ENCODE results near the gene MRNIP. TPM values are rescaled to one million over a fixed set of nuclear protein-coding genes. Genes with fewer than 3 reads are reported as not detected.
A peak's percentile ranks its signal among the peaks of the same experiment; 100 is the strongest.

Gene MRNIP
- 10 to 100 TPM; 28.4 to 50.3 (median 33.7) TPM for polyA plus RNA-seq (ENCODE audit: insufficient read length in 4 of 4)

- peak; percentile 83 to 90 (median 87) for DNase-seq (ENCODE audit: low read depth in 4 of 4, low spot score in 3 of 4)
These were observed at the start of gene MRNIP for GRCh38 chr5:179858586-179859427. Gene MRNIP (minus strand): TSS chr5:179858817. CDS start chr5:179858796, 21 bp downstream.

- DNase-seq (ENCODE audit: low read depth in 4 of 4, low spot score in 3 of 4), result peak; percentile 14 to 58 (median 50)
These were observed 49.1 kb upstream of the MRNIP start, which contains the start of gene TBC1D9B for GRCh38 chr5:179907556-179908324. Gene TBC1D9B (minus strand): TSS chr5:179907897. CDS start chr5:179907821, 76 bp downstream.

- peak in 1 of 4 donors; percentile 8 for DNase-seq (ENCODE audit: low read depth in 4 of 4, low spot score in 3 of 4)
These were observed 48.4 kb upstream of the MRNIP start for GRCh38 chr5:179906795-179907555.

GRCh38 chr5:179906294-179906794 is 47.7 kb upstream of the MRNIP start:
- no peak for DNase-seq (ENCODE audit: low read depth in 4 of 4, low spot score in 3 of 4)

GRCh38 chr5:179905161-179905560 is 46.5 kb upstream of the MRNIP start:
- DNase-seq (ENCODE audit: low read depth in 4 of 4, low spot score in 3 of 4), result no peak

- no peak for DNase-seq (ENCODE audit: low read depth in 4 of 4, low spot score in 3 of 4)
These were observed 46.0 kb upstream of the MRNIP start for GRCh38 chr5:179904463-179905160.

- no peak for DNase-seq (ENCODE audit: low read depth in 4 of 4, low spot score in 3 of 4)
These were observed 44.1 kb upstream of the MRNIP start for GRCh38 chr5:179902763-179903158.

GRCh38 chr5:179901915-179902762 is 43.5 kb upstream of the MRNIP start:
- no peak for DNase-seq (ENCODE audit: low read depth in 4 of 4, low spot score in 3 of 4)

GRCh38 chr5:179901462-179901861 is 42.8 kb upstream of the MRNIP start:
- DNase-seq (ENCODE audit: low read depth in 4 of 4, low spot score in 3 of 4), result no peak

- no peak for DNase-seq (ENCODE audit: low read depth in 4 of 4, low spot score in 3 of 4)
These were observed 42.1 kb upstream of the MRNIP start for GRCh38 chr5:179900711-179901110.

GRCh38 chr5:179900206-179900605 is 41.6 kb upstream of the MRNIP start:
- no peak for DNase-seq (ENCODE audit: low read depth in 4 of 4, low spot score in 3 of 4)

- DNase-seq (ENCODE audit: low read depth in 4 of 4, low spot score in 3 of 4), result no peak
These were observed 37.2 kb upstream of the MRNIP start for GRCh38 chr5:179895861-179896260.

GRCh38 chr5:179893958-179894895 is 35.6 kb upstream of the MRNIP start:
- no peak for DNase-seq (ENCODE audit: low read depth in 4 of 4, low spot score in 3 of 4)

GRCh38 chr5:179893076-179893957 is 34.7 kb upstream of the MRNIP start:
- DNase-seq (ENCODE audit: low read depth in 4 of 4, low spot score in 3 of 4), result no peak

GRCh38 chr5:179892255-179892654 is 33.6 kb upstream of the MRNIP start:
- no peak for DNase-seq (ENCODE audit: low read depth in 4 of 4, low spot score in 3 of 4)

- DNase-seq (ENCODE audit: low read depth in 4 of 4, low spot score in 3 of 4), result no peak
These were observed 32.4 kb upstream of the MRNIP start for GRCh38 chr5:179890751-179891682.

Data from left renal pelvis (tissue), 4 donors.